Bronchial epithelial cell (primary cell): ENCODE measurements around the gene AP1S1. TPM values are rescaled to one million over a fixed set of nuclear protein-coding genes. Genes with fewer than 3 reads are reported as not detected.

Experiments
- DNase-seq: peaks from one replicate; pipeline ENCODE4 v3.0.0-alpha.2; 2010; ENCODE audit warnings: low read depth
- FAIRE-seq: peaks from 2 replicates; lab custom pipeline; 2011; peaks lifted over from hg19 to GRCh38; lab: Jason Lieb, UNC
- H3K27me3 ChIP-seq: 2 replicates; pipeline ENCODE4 v1.5.1; 2011; ENCODE audit warnings: low read length; ENCODE audit not compliant: control insufficient read depth, insufficient read depth
- H3K36me3 ChIP-seq: 2 replicates; pipeline ENCODE4 v1.5.1; 2011; ENCODE audit warnings: low read length; ENCODE audit not compliant: control insufficient read depth, insufficient read depth
- H3K4me3 ChIP-seq: 2 replicates; pipeline ENCODE4 v1.5.1; 2011; ENCODE audit warnings: mild to moderate bottlenecking, low read depth, low read length, control low read depth
- CTCF ChIP-seq: IDR thresholded peaks from 2 replicates; pipeline ENCODE4 v1.5.1; 2011; ENCODE audit warnings: mild to moderate bottlenecking, moderate library complexity, low read length, control low read depth, inconsistent platforms; ENCODE audit not compliant: insufficient read depth, severe bottlenecking
- total RNA-seq: library from RNA; depleted of rRNA; stranded (reverse); fragments of >200 nt; gene quantifications from 2 replicates; pipeline ENCODE4 v1.2.1, GENCODE V29; 2014

AP1S1 gene
- total RNA-seq, 1 donor from 2014 or later, result 176 TPM

GRCh38 chr7:101163279-101164070 is 9.2 kb downstream of the AP1S1 start:
- Histone ChIP-seq H3K4me3 (peak overlapping the region; percentile 32), H3K27me3 (peaks cover 14% of the 10 kb centered on the region), H3K36me3 (peaks cover 14% of the 10 kb centered on the region)
- no peak for DNase-seq
- no peak for TF ChIP-seq CTCF
- FAIRE-seq, result no peak

DNA sequence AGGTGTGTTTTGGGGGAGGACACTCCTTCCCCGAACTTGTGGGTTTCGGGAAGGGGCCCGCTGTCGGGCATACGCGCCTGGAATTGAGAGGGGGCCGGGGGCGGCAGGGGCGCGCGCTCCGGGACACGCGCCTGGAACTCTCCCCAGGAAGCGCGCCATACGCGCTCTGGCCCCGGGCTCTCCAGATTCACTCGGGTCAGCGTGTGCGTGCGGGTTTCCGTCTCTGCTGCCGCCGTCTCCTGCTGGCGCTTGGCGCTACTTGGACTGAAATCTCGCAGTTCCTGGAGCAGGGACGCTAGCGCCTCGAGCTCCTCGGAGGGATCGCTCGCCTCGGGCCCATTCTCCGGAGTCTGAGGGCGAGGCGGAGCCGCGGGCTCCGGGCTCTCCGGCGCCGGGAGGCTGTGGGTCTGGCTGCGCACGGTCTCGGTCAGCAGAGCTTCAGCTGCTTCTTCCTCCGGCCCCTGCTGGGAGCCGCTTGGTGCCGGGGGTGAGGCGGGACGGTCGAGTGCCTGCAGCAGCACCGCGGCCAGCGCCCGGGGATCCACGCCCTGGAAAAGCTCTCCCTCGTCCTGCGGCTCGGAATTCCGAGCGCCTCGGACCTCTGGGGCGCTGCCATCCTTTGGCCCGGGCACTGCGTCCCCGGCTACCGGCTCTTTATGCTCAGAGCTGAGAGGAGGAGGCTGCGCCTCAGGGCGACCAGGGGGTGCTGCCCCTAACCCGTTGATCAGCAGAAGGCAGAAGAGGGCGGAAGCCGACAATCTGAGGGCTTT is 10.0 kb downstream of the AP1S1 start:
- DNase-seq (no peak), FAIRE-seq (no peak)
- Histone ChIP-seq H3K36me3 (peaks cover 8% of the 10 kb centered on the region), H3K27me3 (peaks cover 14% of the 10 kb centered on the region), H3K4me3 (peak overlapping the region; percentile 32)
- no peak for TF ChIP-seq CTCF

DNA sequence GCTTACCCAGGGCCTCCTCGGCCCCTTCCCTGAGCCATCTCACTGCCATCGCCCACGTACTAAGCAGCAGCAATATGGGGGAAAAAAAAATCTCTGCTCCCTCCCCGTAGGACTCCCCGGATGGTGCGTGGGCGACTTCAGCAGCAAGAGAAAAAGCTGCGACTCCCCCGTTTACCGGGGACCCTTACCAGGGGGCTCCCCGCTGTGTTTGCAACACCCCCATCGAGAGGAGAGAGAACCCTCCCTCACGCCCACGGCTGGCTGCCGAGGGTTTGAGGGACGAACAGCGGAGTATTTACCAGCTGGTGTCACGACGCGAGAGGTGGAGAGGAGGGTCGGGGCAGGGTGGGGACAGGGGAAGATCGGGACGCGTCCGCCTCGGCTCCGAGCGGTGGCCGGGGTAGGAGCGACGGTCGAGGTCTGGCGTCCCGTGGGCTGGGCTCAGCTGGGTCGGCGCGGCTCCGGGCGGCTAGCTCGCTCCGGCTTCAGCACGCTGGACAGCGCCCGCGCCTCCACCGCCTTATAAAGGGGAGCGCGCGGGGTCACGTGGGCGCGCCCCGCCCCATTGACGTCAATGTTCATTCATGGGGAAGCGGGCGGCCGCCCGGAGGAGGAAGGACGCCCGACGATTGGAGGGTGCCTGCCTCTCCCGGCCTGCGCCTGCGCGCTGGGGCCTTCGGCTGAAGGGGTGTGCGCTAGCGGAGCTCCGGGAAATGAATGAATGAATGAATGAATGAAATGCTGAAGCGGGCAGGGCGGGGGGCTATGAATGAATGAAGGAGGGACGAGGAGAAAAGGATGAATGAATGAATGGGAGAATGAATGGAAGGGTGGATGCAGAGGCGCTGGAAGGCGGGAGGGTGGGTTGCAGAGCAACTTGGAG is 11.0 kb downstream of the AP1S1 start, which contains the start of gene VGF:
Gene VGF (minus strand): TSS at position 495 of the 883 bp plus-strand sequence. CDS start 726 bp downstream, outside the sequence.
- DNase-seq (peak; percentile 70), FAIRE-seq (no peak)
- Histone ChIP-seq H3K36me3 (peaks cover 1% of the 10 kb centered on the region), H3K27me3 (peaks cover 20% of the 10 kb centered on the region), H3K4me3 (no peak within 1 kb of the TSS)
- TF ChIP-seq CTCF, result no peak

DNA sequence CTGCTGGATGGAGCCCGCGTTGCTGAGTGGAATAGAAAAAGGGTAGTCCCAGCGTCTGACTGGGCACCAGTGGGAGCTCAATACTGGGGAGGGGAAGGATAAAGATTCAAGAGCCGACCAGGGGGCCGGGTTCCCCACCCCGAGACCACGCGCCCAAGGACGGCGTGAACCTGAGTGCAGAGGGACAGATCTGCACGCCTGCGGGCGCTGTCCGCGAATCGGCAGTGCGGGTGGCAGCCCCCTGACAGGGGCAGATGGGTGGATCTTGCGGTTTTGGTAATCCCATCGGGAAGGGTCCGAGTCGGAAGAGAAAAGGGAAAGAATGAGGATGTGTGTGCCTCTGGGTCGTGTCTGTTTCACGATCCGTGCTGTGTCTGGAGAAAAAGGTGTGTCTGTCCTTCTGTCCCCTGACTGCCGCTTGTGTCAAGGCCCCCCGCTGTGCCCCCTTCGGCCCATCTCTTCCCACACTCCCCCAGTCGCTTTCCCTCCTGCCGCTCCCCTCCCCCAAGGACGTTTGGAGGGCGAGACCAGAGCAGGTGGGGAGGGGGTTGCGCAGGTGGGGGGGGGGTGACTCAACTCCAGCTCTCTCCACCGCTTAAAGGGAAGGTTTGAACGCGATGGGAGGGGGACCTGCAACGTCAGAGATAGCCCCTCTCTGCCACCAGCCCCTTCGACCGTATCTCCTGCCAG is 11.8 kb downstream of the AP1S1 start:
- Histone ChIP-seq H3K4me3 (no peak overlapping the region), H3K36me3 (no peaks in the 10 kb centered on the region), H3K27me3 (peaks cover 26% of the 10 kb centered on the region)
- FAIRE-seq (no peak), DNase-seq (no peak)
- TF ChIP-seq CTCF, result no peak

DNA sequence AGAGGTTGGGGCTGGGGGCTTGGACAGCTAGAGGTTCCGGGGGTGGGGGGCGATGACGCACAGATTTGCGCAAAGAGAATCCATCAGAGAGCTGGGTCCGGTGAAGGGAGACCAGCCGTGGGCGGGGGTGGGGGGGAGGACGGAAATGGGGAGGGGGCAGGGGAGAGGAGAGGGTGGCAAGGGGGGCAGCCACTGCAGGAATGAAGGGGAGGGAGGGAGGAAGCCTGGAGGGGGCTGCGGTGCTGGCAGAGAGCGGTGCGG is 12.3 kb downstream of the AP1S1 start:
- FAIRE-seq, result no peak
- H3K36me3 ChIP-seq, result no peaks in the 10 kb centered on the region
- peaks cover 31% of the 10 kb centered on the region for H3K27me3 ChIP-seq
- DNase-seq, result no peak
- no peak overlapping the region for H3K4me3 ChIP-seq
- TF ChIP-seq CTCF, result no peak
